OCI-LY1 (cell line): ENCODE data around the gene PNPT1.

Experiments
- EZH2 ChIP-seq: fragments of 200-600 bp; sonication (generic), shearing (Covaris generic); IDR thresholded peaks from 2 replicates; pipeline ENCODE4 v1.8.0; 2017; ENCODE audit warnings: borderline replicate concordance, mixed run types, mild to moderate bottlenecking, antibody characterized with exemption, low read length, moderate library complexity, mixed read lengths
- TF ChIP-seq, protein P1 (sequence below): fragments of 200-600 bp; sonication (generic), shearing (Covaris generic); IDR thresholded peaks from 2 replicates; pipeline ENCODE4 v1.5.1; 2017; ENCODE audit warnings: mild to moderate bottlenecking, antibody characterized with exemption, low read length, moderate library complexity, mixed read lengths

DNA sequence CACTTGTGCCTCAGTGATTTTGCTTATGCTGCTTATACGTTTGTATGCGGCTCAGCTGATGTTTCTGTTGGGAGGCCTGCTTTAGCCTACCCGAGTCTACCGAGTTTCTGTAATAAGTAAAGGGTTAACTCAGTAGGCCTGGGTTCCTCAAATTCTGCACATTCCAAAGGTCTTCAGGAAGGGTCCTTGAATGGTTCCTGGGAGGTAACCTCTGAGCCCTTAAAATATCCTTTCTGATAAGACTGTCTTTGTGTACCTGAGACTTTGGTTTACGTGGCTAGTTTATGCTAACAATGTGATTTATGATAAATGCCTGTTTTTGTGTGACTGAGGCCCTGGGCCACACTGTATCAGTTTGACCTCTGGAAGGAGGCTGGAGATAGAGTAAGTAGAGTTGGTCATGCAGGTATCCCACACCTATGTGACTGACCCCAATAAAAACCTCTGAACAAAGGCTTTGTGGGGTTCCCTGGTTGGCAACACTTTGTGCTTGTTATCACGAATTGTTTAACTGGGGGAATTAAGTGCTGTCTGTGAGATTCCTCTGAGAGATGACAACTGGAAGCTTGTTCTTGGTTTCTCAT is 18.9 kb upstream of the PNPT1 start:
- TF ChIP-seq, protein P1, sequence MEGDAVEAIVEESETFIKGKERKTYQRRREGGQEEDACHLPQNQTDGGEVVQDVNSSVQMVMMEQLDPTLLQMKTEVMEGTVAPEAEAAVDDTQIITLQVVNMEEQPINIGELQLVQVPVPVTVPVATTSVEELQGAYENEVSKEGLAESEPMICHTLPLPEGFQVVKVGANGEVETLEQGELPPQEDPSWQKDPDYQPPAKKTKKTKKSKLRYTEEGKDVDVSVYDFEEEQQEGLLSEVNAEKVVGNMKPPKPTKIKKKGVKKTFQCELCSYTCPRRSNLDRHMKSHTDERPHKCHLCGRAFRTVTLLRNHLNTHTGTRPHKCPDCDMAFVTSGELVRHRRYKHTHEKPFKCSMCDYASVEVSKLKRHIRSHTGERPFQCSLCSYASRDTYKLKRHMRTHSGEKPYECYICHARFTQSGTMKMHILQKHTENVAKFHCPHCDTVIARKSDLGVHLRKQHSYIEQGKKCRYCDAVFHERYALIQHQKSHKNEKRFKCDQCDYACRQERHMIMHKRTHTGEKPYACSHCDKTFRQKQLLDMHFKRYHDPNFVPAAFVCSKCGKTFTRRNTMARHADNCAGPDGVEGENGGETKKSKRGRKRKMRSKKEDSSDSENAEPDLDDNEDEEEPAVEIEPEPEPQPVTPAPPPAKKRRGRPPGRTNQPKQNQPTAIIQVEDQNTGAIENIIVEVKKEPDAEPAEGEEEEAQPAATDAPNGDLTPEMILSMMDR: no peak
- no peak for TF ChIP-seq EZH2
